DND-41 (cell line): Measurements from ENCODE around the gene NDUFB4.

Source experiments
- EZH2 ChIP-seq: IDR thresholded peaks from 3 replicates; pipeline ENCODE4 v1.6.1; 2012; ENCODE audit warnings: borderline replicate concordance, low read depth, mild to moderate bottlenecking, moderate library complexity, low read length, inconsistent platforms; ENCODE audit not compliant: severe bottlenecking
- TF ChIP-seq, protein P1 (sequence below): IDR thresholded peaks from 2 replicates; pipeline ENCODE4 v1.5.1; 2012; ENCODE audit warnings: borderline replicate concordance, low read length, moderate library complexity, mild to moderate bottlenecking; ENCODE audit not compliant: poor library complexity, severe bottlenecking; ENCODE audit errors: extremely low read depth

GRCh38 chr3:120595788-120596115 is 384 bp upstream of the NDUFB4 start:
- TF ChIP-seq, protein P1, sequence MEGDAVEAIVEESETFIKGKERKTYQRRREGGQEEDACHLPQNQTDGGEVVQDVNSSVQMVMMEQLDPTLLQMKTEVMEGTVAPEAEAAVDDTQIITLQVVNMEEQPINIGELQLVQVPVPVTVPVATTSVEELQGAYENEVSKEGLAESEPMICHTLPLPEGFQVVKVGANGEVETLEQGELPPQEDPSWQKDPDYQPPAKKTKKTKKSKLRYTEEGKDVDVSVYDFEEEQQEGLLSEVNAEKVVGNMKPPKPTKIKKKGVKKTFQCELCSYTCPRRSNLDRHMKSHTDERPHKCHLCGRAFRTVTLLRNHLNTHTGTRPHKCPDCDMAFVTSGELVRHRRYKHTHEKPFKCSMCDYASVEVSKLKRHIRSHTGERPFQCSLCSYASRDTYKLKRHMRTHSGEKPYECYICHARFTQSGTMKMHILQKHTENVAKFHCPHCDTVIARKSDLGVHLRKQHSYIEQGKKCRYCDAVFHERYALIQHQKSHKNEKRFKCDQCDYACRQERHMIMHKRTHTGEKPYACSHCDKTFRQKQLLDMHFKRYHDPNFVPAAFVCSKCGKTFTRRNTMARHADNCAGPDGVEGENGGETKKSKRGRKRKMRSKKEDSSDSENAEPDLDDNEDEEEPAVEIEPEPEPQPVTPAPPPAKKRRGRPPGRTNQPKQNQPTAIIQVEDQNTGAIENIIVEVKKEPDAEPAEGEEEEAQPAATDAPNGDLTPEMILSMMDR, result no peak
- no peak for TF ChIP-seq EZH2
